A673 (cell line): ENCODE measurements around the gene MAG.

ENCODE experiments used
- EZH2 ChIP-seq: fragments of 200-600 bp; sonication (generic); IDR thresholded peaks from 2 replicates; pipeline ENCODE4 v1.6.1; 2017; ENCODE audit warnings: borderline replicate concordance, low read depth, mild to moderate bottlenecking, mixed read lengths, antibody characterized with exemption, low read length; ENCODE audit not compliant: poor library complexity, severe bottlenecking
- TF ChIP-seq, protein P1 (sequence below): fragments of 300-800, 200-600 bp; sonication (generic); conservative IDR thresholded peaks from 2 replicates; pipeline ENCODE4 v1.5.1; 2017; ENCODE audit warnings: low read depth, mild to moderate bottlenecking, antibody characterized with exemption, low read length, moderate library complexity, mixed read lengths

DNA sequence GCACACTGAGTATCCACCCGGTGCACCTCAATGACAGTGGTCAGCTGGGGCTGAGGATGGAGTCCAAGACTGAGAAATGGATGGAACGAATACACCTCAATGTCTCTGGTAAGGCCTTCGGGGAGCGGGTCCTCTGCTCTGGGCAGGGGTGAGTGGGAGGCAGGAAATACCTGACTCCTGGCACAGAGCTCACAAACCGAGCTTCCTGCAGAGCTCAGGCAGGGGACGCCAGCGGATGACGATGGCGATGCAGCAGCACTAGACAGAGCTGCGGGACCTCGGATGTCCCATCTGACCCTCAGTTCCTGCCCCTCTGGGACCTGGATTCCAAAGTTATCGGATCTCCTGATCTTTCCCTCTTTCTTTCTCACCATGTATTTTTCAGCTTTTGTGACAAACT is 40.9 kb downstream of the MAG start:
- TF ChIP-seq, protein P1, sequence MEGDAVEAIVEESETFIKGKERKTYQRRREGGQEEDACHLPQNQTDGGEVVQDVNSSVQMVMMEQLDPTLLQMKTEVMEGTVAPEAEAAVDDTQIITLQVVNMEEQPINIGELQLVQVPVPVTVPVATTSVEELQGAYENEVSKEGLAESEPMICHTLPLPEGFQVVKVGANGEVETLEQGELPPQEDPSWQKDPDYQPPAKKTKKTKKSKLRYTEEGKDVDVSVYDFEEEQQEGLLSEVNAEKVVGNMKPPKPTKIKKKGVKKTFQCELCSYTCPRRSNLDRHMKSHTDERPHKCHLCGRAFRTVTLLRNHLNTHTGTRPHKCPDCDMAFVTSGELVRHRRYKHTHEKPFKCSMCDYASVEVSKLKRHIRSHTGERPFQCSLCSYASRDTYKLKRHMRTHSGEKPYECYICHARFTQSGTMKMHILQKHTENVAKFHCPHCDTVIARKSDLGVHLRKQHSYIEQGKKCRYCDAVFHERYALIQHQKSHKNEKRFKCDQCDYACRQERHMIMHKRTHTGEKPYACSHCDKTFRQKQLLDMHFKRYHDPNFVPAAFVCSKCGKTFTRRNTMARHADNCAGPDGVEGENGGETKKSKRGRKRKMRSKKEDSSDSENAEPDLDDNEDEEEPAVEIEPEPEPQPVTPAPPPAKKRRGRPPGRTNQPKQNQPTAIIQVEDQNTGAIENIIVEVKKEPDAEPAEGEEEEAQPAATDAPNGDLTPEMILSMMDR, result no peak
- TF ChIP-seq EZH2, result no peak
